Measurements from ENCODE around the gene COL4A1.
A peak's percentile ranks its signal among the peaks of the same experiment; 100 is the strongest.

Gene COL4A1

DNA sequence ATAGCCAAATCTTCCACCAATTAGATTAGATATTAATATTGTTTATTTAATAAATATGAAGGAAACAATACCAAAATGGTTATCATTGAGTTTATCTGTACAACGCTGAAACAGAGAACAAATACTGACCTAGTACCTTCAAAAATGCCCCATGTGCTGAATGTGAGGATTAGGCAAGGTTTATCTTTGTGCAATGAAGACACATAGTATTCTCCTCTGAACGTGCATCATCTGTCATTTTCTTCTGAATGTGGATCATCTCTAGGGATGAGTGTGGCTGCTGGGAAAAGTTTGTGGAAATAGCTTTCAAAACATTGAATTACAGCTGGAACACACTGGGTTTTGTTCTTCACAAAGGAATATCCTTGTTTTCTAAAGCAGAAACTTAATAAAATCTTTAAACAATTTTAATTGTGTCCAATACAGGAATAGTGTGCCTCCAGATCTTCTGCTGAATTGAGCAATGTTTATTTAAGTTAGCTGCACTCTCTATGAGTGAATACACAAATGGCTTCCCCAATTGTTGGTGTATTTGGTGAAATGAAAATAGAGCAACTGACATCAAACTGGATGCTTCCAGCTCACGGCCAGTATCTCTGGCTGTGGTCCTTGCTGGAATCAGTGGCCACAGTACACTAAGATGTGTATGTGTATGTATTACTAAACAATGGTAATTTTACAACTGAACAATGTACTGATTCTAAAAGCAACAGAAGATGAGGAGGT, 6.7 kb downstream of the COL4A1 start:
- H3K4me1 Mint-ChIP-seq, result peaks cover 5% of the 10 kb centered on the region

DNA sequence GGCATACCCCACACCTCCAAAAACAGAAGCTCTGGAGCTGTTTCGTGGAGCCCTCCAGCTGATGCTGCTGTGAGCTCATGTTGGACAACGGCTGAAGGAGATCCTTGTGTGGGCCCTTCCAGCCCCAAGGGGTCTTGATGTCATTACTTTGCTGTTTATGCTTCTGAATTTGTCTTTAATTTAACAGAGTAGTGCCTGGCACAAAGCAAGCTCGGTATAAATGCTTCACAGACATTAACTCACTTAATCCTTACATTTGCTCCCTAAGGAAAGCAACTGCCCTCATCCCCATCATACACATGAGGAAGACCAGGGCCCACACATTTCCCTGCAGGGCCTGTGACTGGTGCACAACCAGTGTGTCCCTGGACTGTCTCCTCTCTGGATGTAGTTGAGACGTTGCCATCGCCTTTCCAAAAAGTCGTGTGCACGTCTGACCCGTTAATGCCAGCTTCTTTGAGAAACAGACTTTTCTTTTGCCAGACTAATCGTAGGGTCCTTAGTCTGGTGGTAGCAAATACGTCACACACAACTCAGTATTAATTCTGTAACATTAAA, 7.6 kb downstream of the COL4A1 start:
- Mint-ChIP-seq H3K4me1 (peaks cover 5% of the 10 kb centered on the region), H3K9me3 (no peaks in the 10 kb centered on the region), H3K4me3 (no peak overlapping the region), H3K36me3 (no peaks in the 10 kb centered on the region), H3K27ac (no peak overlapping the region)
- DNase-seq (ENCODE audit: low spot score in 2 of 2) (no peak), ATAC-seq (no peak)

More for the DNA sequence above, 6.7 kb downstream of the COL4A1 start:
- ATAC-seq (no peak), DNase-seq (ENCODE audit: low spot score in 2 of 2) (no peak)
- Mint-ChIP-seq H3K4me3 (no peak overlapping the region), H3K27ac (no peak overlapping the region), H3K9me3 (no peaks in the 10 kb centered on the region), H3K36me3 (no peaks in the 10 kb centered on the region)

DNA sequence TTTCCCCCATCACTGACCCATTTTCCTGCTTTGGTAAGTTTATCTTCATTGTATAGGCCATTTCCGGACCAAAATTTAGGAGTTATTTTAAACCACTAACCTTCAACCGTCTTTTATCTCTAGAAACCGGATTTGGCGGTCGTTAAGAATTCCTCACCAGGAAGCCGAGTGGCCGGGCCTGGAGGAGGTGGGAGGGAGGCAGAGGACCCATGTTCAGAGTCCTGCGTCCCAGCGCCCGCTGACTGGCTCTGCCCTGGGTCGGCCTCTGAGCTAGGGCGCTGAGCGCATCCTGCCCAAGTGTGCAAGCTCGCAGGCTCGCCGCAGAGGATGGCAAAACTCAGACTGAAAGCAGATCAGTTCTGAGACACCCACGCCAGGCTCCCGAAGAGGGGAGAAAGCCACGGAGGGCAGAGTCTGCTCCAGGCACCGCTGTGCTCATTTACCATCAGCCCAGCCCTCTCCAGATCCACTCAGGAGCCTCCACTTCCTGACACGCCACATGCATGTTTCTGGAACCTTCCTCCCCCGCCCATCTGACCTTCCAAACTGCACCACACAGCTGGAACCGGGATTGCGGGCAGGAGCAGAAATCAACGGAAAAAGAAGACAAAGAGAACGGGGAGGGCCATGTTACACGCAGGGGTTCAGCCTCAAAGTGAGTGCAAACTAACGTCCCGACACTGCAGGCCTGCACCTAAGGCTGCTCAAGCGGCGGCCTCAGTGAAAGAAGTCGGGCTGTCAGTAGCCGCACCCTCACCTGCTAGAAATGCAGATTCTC, 8.3 kb downstream of the COL4A1 start:
- no peaks in the 10 kb centered on the region for H3K9me3 Mint-ChIP-seq
- ATAC-seq, result peak; percentile 70
- H3K4me3 Mint-ChIP-seq, result no peak overlapping the region
- no peak overlapping the region for H3K27ac Mint-ChIP-seq
- no peaks in the 10 kb centered on the region for H3K36me3 Mint-ChIP-seq
- peaks cover 5% of the 10 kb centered on the region for H3K4me1 Mint-ChIP-seq
- DNase-seq (ENCODE audit: low spot score in 2 of 2), result no peak

DNA sequence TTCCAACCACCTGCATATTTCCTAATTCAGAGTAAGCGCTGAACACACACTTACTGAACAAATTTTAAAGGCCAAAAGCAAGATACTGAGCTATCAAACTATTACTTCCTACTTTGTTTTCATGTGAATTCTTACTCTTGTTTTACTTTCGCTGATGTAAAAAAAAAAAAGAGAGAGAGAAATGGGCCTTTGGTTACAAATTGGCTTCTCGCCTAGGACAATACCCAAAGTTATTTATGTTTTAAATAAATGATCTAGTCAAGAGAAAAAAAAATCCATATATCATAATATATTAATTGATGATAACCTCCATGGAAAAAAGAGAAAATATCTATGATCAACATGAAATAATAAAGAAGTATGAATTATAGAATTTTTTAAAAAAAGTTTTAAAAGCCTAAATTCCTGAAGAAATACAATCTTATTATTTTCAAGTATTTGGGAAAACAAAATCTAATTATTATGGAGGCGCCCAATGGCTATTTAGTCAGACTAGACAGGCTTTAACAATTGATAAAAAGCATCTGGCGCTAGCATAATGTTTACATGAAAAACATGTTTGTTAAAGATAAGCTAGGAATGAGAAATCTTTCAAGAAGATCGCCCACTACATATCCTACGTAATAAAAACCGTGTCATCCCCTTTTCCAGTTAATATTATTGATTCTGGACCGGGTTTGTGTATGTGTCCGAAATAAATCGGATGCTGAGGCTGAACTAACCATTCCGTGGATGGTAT, 9.0 kb downstream of the COL4A1 start:
- DNase-seq (ENCODE audit: low spot score in 2 of 2) (no peak), ATAC-seq (no peak)
- Mint-ChIP-seq H3K27ac (no peak overlapping the region), H3K9me3 (no peaks in the 10 kb centered on the region), H3K4me3 (no peak overlapping the region), H3K36me3 (no peaks in the 10 kb centered on the region), H3K4me1 (peaks cover 5% of the 10 kb centered on the region)

DNA sequence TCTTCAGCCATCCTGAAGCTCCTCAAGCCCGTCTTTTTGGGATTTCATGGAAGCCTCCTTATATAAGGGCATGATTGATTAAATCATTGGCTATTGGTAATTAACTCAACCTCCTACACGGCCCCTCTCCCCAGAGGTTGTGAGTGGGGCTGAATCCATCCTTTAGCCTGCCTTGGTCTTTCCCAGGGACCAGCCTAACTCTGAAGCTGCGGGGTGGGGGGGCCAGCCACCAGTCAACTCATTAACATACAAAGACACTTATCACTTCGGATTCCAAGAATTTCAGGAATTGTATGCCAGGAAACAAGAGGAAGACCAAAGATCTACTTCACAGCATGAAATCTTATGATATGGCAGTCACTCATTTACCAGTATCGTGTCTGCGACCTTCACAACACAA, 9.9 kb downstream of the COL4A1 start:
- Mint-ChIP-seq H3K9me3 (no peaks in the 10 kb centered on the region), H3K4me1 (peaks cover 5% of the 10 kb centered on the region), H3K4me3 (no peak overlapping the region), H3K36me3 (no peaks in the 10 kb centered on the region), H3K27ac (no peak overlapping the region)
- DNase-seq (ENCODE audit: low spot score in 2 of 2) (no peak), ATAC-seq (no peak)

DNA sequence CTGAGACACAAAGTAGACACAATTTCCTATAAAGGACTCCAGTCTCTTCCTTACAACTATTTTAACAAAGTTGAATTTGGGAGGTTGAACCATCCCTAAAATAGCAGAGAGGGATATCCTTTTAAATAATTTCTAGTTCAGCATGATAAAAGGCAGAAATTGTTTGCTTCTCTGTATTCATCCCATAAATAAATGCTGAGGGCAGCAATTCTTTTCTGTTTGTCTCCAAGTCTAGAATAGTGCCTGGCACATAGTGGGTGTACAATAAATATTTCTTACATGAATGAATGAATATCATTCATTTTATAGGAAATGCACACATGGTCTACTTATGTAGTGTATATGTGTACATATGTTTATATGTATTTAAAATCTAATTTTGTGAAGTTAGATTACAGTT, 12.3 kb downstream of the COL4A1 start:
- Mint-ChIP-seq H3K4me1 (peaks cover 5% of the 10 kb centered on the region), H3K27ac (no peak overlapping the region), H3K9me3 (peaks cover 2% of the 10 kb centered on the region), H3K36me3 (no peaks in the 10 kb centered on the region), H3K4me3 (no peak overlapping the region)
- no peak for DNase-seq (ENCODE audit: low spot score in 2 of 2)
- no peak for ATAC-seq

DNA sequence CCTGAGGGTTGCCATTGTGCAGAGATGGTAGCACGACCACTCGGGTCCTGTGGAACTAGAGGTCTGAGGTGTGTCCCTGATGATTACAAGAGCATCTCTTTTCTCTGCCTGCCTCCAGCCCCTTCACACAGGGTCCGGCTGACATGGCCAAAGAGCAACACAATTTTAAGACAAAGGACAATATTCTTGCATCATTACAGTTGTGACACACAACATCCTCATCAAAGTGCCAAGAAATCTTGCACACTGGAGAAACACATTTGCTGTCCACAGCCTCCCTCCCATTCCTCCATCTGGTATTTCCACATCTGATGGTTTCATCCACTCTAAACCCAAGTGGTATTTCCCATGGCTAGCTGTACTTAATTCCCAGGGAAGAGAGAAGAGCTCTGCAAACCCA, 12.8 kb downstream of the COL4A1 start:
- Mint-ChIP-seq H3K36me3 (no peaks in the 10 kb centered on the region), H3K4me1 (peaks cover 5% of the 10 kb centered on the region), H3K27ac (no peak overlapping the region), H3K9me3 (peaks cover 2% of the 10 kb centered on the region), H3K4me3 (no peak overlapping the region)
- no peak for ATAC-seq
- DNase-seq (ENCODE audit: low spot score in 2 of 2), result no peak

DNA sequence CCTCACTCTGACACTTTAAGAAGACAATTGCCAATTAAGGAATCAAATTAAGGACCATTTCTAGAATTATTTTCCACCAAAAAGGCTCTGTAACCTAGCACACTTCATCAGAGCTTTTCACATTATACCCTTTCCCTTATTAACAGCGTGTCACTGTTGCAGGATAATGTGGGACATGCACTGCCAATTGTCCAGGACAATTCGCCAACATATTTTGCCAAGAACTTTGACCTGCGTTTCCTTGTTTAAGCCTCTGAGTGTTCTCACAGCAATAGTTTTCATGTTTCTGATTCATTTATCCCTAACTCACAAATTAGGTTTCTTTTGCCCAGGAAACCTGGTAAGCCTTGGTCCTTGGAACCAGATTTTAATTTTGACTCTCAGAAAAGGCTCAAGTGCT, 13.3 kb downstream of the COL4A1 start:
- H3K9me3 Mint-ChIP-seq, result peaks cover 2% of the 10 kb centered on the region
- ATAC-seq (no peak), DNase-seq (ENCODE audit: low spot score in 2 of 2) (no peak)
- H3K27ac Mint-ChIP-seq, result no peak overlapping the region
- H3K4me1 Mint-ChIP-seq, result peaks cover 2% of the 10 kb centered on the region
- H3K36me3 Mint-ChIP-seq, result no peaks in the 10 kb centered on the region
- no peak overlapping the region for H3K4me3 Mint-ChIP-seq

DNA sequence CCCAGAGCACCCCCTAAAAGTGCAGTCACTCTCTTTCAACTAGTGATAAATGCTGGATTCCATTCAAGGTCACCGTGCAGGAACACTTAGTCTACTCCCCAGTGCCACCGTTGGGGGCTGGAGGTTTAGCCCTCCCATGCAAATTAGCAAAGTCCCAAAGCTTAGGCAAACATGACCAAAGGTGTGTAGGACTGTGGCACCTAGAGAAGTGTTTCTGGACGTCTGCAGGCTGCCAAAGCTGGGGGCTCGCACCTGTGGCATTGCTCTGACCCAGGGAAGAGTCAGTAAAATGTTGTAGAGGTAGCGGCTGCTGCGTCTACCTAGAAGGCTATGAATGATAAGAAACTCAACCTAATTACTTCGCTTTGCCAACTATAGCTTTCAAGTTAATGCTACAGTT, 13.9 kb downstream of the COL4A1 start:
- Mint-ChIP-seq H3K9me3 (peaks cover 2% of the 10 kb centered on the region), H3K27ac (no peak overlapping the region), H3K36me3 (no peaks in the 10 kb centered on the region), H3K4me1 (no peaks in the 10 kb centered on the region), H3K4me3 (no peak overlapping the region)
- ATAC-seq (no peak), DNase-seq (ENCODE audit: low spot score in 2 of 2) (no peak)

DNA sequence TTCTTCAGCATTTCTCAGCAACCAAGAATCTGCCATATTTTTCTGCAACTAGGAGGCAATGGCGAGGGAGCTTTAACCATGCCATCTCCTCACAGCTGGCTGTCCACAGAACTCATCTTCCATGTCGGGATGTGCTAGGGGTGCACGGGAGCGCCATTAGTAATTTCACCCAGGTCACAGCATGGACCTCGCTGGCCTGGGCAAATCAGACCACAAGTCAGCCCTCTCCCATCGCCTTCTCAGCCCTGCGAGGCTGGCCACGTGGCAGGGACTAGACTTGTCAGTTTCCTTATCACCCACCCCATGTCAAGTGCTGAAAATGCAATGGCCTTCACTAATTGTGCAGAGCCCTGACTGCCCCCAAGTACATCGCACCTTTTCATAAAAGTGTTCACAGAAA, 15.7 kb downstream of the COL4A1 start:
- no peaks in the 10 kb centered on the region for H3K4me1 Mint-ChIP-seq
- H3K36me3 Mint-ChIP-seq, result no peaks in the 10 kb centered on the region
- H3K9me3 Mint-ChIP-seq, result peaks cover 2% of the 10 kb centered on the region
- no peak for DNase-seq (ENCODE audit: low spot score in 2 of 2)
- no peak for ATAC-seq
- no peak overlapping the region for H3K27ac Mint-ChIP-seq
- H3K4me3 Mint-ChIP-seq, result no peak overlapping the region

DNA sequence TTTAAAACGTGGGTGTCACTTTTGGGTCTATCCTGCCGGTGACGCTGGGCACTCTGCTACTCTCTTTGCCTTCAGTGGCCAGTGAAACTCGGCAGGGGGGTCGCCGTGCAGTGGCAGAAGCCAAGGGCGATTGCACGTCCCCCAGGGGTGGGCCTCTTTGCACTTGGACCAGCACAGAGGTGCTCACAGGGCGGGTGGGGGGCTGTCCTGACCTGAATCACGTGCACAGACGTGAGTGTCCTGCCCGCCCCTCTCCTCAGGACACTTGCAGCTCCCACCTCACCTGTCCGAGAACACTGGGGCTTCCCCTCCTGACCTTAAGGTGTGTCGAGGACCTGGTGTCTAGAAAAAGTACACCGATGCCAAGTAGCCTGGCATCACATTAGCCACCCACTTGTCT, 16.1 kb downstream of the COL4A1 start:
- H3K4me1 Mint-ChIP-seq, result no peaks in the 10 kb centered on the region
- DNase-seq (ENCODE audit: low spot score in 2 of 2), result no peak
- H3K27ac Mint-ChIP-seq, result no peak overlapping the region

DNA sequence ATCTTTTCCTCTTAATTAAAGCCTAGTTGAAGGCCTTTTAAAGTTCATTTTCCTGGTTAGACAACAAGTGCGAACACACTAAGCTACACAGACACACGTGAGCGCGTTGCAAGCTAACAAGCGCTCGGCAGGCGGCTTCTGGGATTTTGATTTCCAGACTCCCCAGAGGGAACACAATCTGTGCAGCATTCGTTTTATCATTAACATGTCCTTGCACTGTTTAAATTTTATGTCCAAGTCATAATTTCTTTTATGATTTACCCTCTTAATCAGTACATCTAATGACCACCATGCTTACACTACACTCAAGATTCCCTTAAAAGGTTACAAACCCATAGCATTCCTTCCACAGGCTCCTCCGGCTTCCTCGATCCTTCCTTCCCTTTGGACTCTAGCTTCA, 16.8 kb downstream of the COL4A1 start:
- H3K27ac Mint-ChIP-seq, result no peak overlapping the region
- H3K36me3 Mint-ChIP-seq, result no peaks in the 10 kb centered on the region
- no peak overlapping the region for H3K4me3 Mint-ChIP-seq
- peaks cover 2% of the 10 kb centered on the region for H3K9me3 Mint-ChIP-seq
- ATAC-seq, result no peak
- no peaks in the 10 kb centered on the region for H3K4me1 Mint-ChIP-seq
- no peak for DNase-seq (ENCODE audit: low spot score in 2 of 2)

More for the DNA sequence above, 16.1 kb downstream of the COL4A1 start:
- Mint-ChIP-seq H3K4me3 (no peak overlapping the region), H3K9me3 (peaks cover 2% of the 10 kb centered on the region), H3K36me3 (no peaks in the 10 kb centered on the region)
- ATAC-seq, result peak; percentile 13

DNA sequence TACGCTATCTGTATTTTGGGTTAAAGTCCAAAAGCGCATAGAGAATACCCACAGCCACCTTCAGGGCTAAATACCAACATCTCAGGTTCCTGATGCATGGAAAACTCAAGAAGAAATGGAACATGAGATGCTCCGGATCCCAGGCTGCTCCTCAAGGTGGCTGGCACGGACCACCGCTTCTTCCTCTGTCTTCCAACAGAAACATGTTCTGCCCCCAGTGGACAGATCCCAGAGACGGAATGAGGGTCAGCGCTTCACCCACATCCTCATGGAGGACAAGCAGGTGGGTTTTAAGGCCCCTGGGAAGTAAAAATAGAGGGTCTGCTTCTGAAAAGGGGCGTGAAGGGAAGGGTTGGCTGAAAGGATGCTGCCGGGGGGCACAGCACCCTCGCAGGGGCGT, 17.3 kb downstream of the COL4A1 start:
- no peaks in the 10 kb centered on the region for H3K4me1 Mint-ChIP-seq
- H3K36me3 Mint-ChIP-seq, result no peaks in the 10 kb centered on the region
- no peak overlapping the region for H3K27ac Mint-ChIP-seq
- H3K4me3 Mint-ChIP-seq, result no peak overlapping the region
- ATAC-seq (no peak), DNase-seq (ENCODE audit: low spot score in 2 of 2) (no peak)
- H3K9me3 Mint-ChIP-seq, result peaks cover 2% of the 10 kb centered on the region

DNA sequence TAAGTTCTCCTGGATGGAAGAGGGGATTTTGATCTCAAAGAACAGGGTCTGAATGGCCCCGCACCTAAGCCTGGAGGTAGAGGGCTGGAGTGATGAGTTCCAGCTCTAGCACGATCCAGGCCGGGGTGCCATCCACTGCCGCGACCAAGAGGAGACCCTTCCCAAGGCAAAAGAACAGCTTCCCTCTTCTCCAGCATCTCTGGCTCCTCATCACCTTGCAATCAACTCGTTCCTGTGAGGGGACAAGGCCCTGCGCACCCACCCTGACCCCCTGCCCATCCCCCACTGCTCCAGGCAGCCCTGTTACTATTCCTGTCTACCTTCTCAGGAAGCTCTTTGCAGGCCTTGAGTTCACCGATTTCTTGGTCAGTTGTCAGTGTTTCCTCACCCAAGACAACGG, 17.8 kb downstream of the COL4A1 start:
- DNase-seq (ENCODE audit: low spot score in 2 of 2) (no peak), ATAC-seq (no peak)
- Mint-ChIP-seq H3K4me1 (no peaks in the 10 kb centered on the region), H3K4me3 (no peak overlapping the region), H3K27ac (no peak overlapping the region), H3K9me3 (peaks cover 2% of the 10 kb centered on the region), H3K36me3 (no peaks in the 10 kb centered on the region)

Data from stimulated activated effector memory CD8-positive, alpha-beta T cell treated with anti-CD3 and anti-CD28 coated beads, Interleukin-12 subunit alpha, Interleukin-12 subunit beta, amount 100 ng/mL, for 72 hours (primary cell).